Heart right ventricle (tissue), 16 donors: Measurements from ENCODE around the gene PARP14. TPM values are rescaled to one million over a fixed set of nuclear protein-coding genes. Genes with fewer than 3 reads are reported as not detected.

Source experiments
- ATAC-seq, 8 donors: fragments of 200-7000 bp; cut with Tn5 transposase; one replicate each; pipeline ENCODE4 v1.9.1; 2020; ENCODE audit warnings: mild to moderate bottlenecking in 8 of 8, moderate library complexity in 8 of 8, moderate number of reproducible peaks in 1 of 8
- DNase-seq, 2 donors: peaks; one replicate each; pipeline ENCODE4 v3.0.0-alpha.2; 2020
- H3K27ac ChIP-seq, 10 donors: fragments of 200-600 bp; sonication (generic) in 2 of 10; one replicate each; pipeline versions ENCODE4 v1.5.0 to v1.8.0; 2020 to 2022; ENCODE audit warnings: mild to moderate bottlenecking in 3 of 10
- H3K27me3 ChIP-seq, 7 donors: fragments of 200-600 bp; one replicate each; pipeline ENCODE4 v1.8.0; 2021 to 2022; ENCODE audit warnings: mild to moderate bottlenecking in 2 of 7
- H3K36me3 ChIP-seq, 9 donors: fragments of 200-600 bp; sonication (generic) in 1 of 9; one replicate each; pipeline versions ENCODE4 v1.5.0 to v1.8.0; 2020 to 2022; ENCODE audit warnings: mild to moderate bottlenecking in 2 of 9
- H3K4me1 ChIP-seq, 9 donors: fragments of 200-600 bp; sonication (generic) in 1 of 9; one replicate each; pipeline versions ENCODE4 v1.5.0 to v1.8.0; 2020 to 2022; ENCODE audit warnings: mild to moderate bottlenecking in 4 of 9
- H3K4me3 ChIP-seq, 10 donors: fragments of 200-600 bp; sonication (generic) in 2 of 10; one replicate each; pipeline versions ENCODE4 v1.5.0 to v1.8.0; 2020 to 2022; ENCODE audit warnings: mild to moderate bottlenecking in 7 of 10, moderate library complexity in 2 of 10
- H3K9me3 ChIP-seq, 11 donors: fragments of 200-600 bp in 10 of 11; sonication (generic) in 2 of 11; one replicate each; pipeline versions ENCODE4 v1.5.0 to v1.8.0; 2013 to 2022; ENCODE audit warnings: mild to moderate bottlenecking in 2 of 11, control low read depth in 1 of 11, moderate library complexity in 1 of 11
- CTCF ChIP-seq, 9 donors: fragments of 200-600 bp; sonication (generic) in 2 of 9; IDR thresholded peaks; one replicate each; pipeline versions ENCODE4 v1.5.0 to v1.8.0; 2021 to 2022; ENCODE audit warnings: antibody characterized with exemption in 9 of 9, mild to moderate bottlenecking in 5 of 9, moderate library complexity in 1 of 9
- WGBS, 2 donors: extraction: QIAGEN DNeasy Blood & Tissue Kit; methylation state at CpG; one replicate each; pipeline ENCODE4 v1.1.7; 2013; ENCODE audit warnings: inconsistent platforms in 1 of 2; 5-methylcytosine and 5-hydroxymethylcytosine counted together
- intact Hi-C, 10 donors: fragments of 100-400 bp; cut with DNase I; formaldehyde crosslinking; loops; one replicate each; pipeline versions ENCODE4 v1.11.1 to v1.14.2; 2022
- polyA plus RNA-seq, 2 donors: library from polyadenylated mRNA; stranded (reverse); fragments of 200-250 nt; gene quantifications; one replicate each; pipeline ENCODE4 v1.2.3, GENCODE V29; 2013
- total RNA-seq, 10 donors: library from RNA; stranded (reverse); fragmentation: NEBNext Ultra II Directional in 3 of 10; extraction: Animal tissue kit (Norgen Biotek cat#: 25700) in 3 of 10; gene quantifications; one replicate each; pipeline versions ENCODE4 v1.2.1 to v1.2.4, GENCODE V29; 2021 to 2023
- donor health status: Arrhythmogenic right ventricular cardiomyopathy.
- donor health status: ischemic (EF 13 %, LVEDD 7.1; RV severe dilation, severe dysfunction).
- donor health status: healthy with polysubstance abuse.
- donor health status: DM: no; HTN: yes; CAD: no.
- donor health status: DM: no; HTN: no; CAD: no.
- donor health status: ischemic (EF 25% LVEDD 6.9; RV normal size, moderate dysfunction).
- donor health status: ischemic (EF 25% LVEDD 5.7; RV mildly dilated, moderate dysfunction).
- donor health status: healthy.
- donor health status: DM: yes; HTN: yes; CAD: no.
- donor health status: Ischemic cardiomyopathy.
- donor health status: ischemic (EF 35%, LVEDD 5.7; RV mildly dilated, moderate dysfunction).
- donor health status: nonischemic (EF 11% LVEDD 7.7; RV severe dilation, severe dysfunction).
- donor health status: DM: yes; HTN: yes; CAD: no.
- donor health status: PGD.
- donor health status: ischemic (EF 29% LVEDD 5.4; RV normal size, mild dysfunction).
- donor health status: nonischemic (EF 23%, LVEDD 6.1; RV moderate dilation, normal function).

PARP14 gene
- total and polyA plus RNA-seq, 12 donors, result 4.1 to 81.9 (median 13.2) TPM

- intact Hi-C loops, result loop anchor here in 1 of 10 donors (10.0 kb wide), 1 partner anchor 366 kb away; no protein-coding TSS in a partner anchor
- Histone ChIP-seq H3K27ac (peak overlapping the region in 1 of 10 donors; percentile 59), H3K9me3 (no peaks in the 10 kb centered on the region), H3K36me3 (peaks cover 0 to 29% (median 0%) of the 10 kb centered on the region in 9 donors), H3K27me3 (no peaks in the 10 kb centered on the region), H3K4me3 (no peak overlapping the region), H3K4me1 (peaks cover 0 to 41% (median 9%) of the 10 kb centered on the region in 9 donors)
- DNase-seq, result no peak
- TF ChIP-seq CTCF (IDR thresholded peaks at IDR 0.05), result no peak
- ATAC-seq, result no peak
- WGBS, 2 donors, result 78 to 80% methylated on average over 3 of the region's 3 CpGs
Observed at GRCh38 chr3:122760453-122761271, 80.0 kb downstream of the PARP14 start.

- Histone ChIP-seq H3K36me3 (peaks cover 0 to 36% (median 0%) of the 10 kb centered on the region in 9 donors), H3K27ac (peak overlapping the region in 1 of 10 donors; percentile 82), H3K4me3 (no peak overlapping the region), H3K27me3 (no peaks in the 10 kb centered on the region), H3K9me3 (no peaks in the 10 kb centered on the region), H3K4me1 (peaks cover 0 to 62% (median 0%) of the 10 kb centered on the region in 9 donors)
- intact Hi-C loops, result loop anchor here in 1 of 10 donors (10.0 kb wide), 1 partner anchor 372 kb away; no protein-coding TSS in a partner anchor
- ATAC-seq (no peak), DNase-seq (no peak)
- WGBS, 2 donors, result 97% methylated on average over 3 of the region's 3 CpGs
- no peak for TF ChIP-seq CTCF (IDR thresholded peaks at IDR 0.05)
Observed at GRCh38 chr3:122766430-122766829, 85.8 kb downstream of the PARP14 start.

- ATAC-seq, result peak in 3 of 8 donors; percentile 25 to 71 (median 64)
- Histone ChIP-seq H3K9me3 (no peaks in the 10 kb centered on the region), H3K27me3 (no peaks in the 10 kb centered on the region), H3K4me1 (peaks cover 0 to 55% (median 0%) of the 10 kb centered on the region in 9 donors), H3K27ac (peak overlapping the region in 2 of 10 donors; percentile 15 to 82), H3K4me3 (no peak overlapping the region), H3K36me3 (peaks cover 0 to 36% (median 0%) of the 10 kb centered on the region in 9 donors)
- no peak for TF ChIP-seq CTCF (IDR thresholded peaks at IDR 0.05)
- intact Hi-C loops, result loop anchor here in 1 of 10 donors (10.0 kb wide), 1 partner anchor 373 kb away; no protein-coding TSS in a partner anchor
- 92 to 94% methylated on average over 3 of the region's 3 CpGs for WGBS, 2 donors
- no peak for DNase-seq
Observed at GRCh38 chr3:122767540-122768372, 87.1 kb downstream of the PARP14 start.
